HepG2 (cell line): ENCODE measurements around the gene SLC11A1. TPM values are rescaled to one million over a fixed set of nuclear protein-coding genes. Genes with fewer than 3 reads are reported as not detected.

ENCODE experiments used
- DR1 ChIP-seq: sonication (generic); formaldehyde crosslinking; IDR thresholded peaks from 2 replicates; pipeline ENCODE4 v1.8.0; 2021; ENCODE audit warnings: mild to moderate bottlenecking, missing genetic modification reagents, inconsistent platforms
- EHMT2 ChIP-seq: fragments of 200-600 bp; sonication (generic); IDR thresholded peaks from 2 replicates; pipeline ENCODE4 v1.7.0; 2017; ENCODE audit warnings: antibody characterized with exemption, low read depth, low read length, borderline replicate concordance
- FOXM1 ChIP-seq: sonication (generic); formaldehyde crosslinking; IDR thresholded peaks from 2 replicates; pipeline ENCODE4 v1.5.0; 2020; ENCODE audit warnings: missing genetic modification reagents
- KLF11 ChIP-seq: IDR thresholded peaks from 2 replicates; pipeline ENCODE4 v1.6.1; 2016; ENCODE audit warnings: missing compliant biosample characterization
- NBN ChIP-seq: fragments of 450-650 bp; conservative IDR thresholded peaks from 2 replicates; pipeline ENCODE4 v1.6.1; 2017
- NR2C2 ChIP-seq: sonication (generic); formaldehyde crosslinking; IDR thresholded peaks from 2 replicates; pipeline ENCODE4 v1.4.0; 2020; ENCODE audit warnings: missing genetic modification reagents, mild to moderate bottlenecking, moderate library complexity, borderline replicate concordance
- PITX1 ChIP-seq: sonication (generic); formaldehyde crosslinking; IDR thresholded peaks from 2 replicates; pipeline ENCODE4 v1.5.1; 2020; ENCODE audit warnings: mild to moderate bottlenecking, missing genetic modification reagents
- RNF2 ChIP-seq: fragments of 450-650 bp; conservative IDR thresholded peaks from 2 replicates; pipeline ENCODE4 v1.6.1; 2016; ENCODE audit warnings: low read depth
- SATB2 ChIP-seq: sonication (generic); formaldehyde crosslinking; IDR thresholded peaks from 2 replicates; pipeline ENCODE4 v1.5.0; 2020; ENCODE audit warnings: missing genetic modification reagents
- STAT5B ChIP-seq: sonication (generic); formaldehyde crosslinking; IDR thresholded peaks from 2 replicates; pipeline ENCODE4 v1.4.0; 2020; ENCODE audit warnings: missing genetic modification reagents
- ZNF446 ChIP-seq: sonication (generic); formaldehyde crosslinking; IDR thresholded peaks from 2 replicates; pipeline ENCODE4 v1.5.0; 2020; ENCODE audit warnings: mild to moderate bottlenecking, missing genetic modification reagents
- ZNF713 ChIP-seq: sonication (generic); formaldehyde crosslinking; IDR thresholded peaks from 2 replicates; pipeline ENCODE4 v1.4.0; 2020; ENCODE audit warnings: mild to moderate bottlenecking, missing genetic modification reagents
- ZNF790 ChIP-seq: sonication (generic); formaldehyde crosslinking; IDR thresholded peaks from 2 replicates; pipeline ENCODE4 v1.8.0; 2022; ENCODE audit warnings: missing genetic modification reagents, mild to moderate bottlenecking, borderline replicate concordance
- polyA plus RNA-seq, 8 experiments: library from polyadenylated mRNA; depleted of rRNA in 3 of 8; stranded (reverse) in 7 of 8; unstranded in 1 of 8; fragments of >200 nt; fragmentation: Illumina TruSeq in 4 of 8; extraction: Trizol in 4 of 8; gene quantifications; 2 replicates each; pipeline versions ENCODE4 v1.2.1 to v1.2.3, GENCODE V29; 2011 to 2016; ENCODE audit warnings: low read depth in 4 of 8, missing spikeins in 1 of 8, mixed read lengths in 1 of 8; ENCODE audit not compliant: insufficient read depth in 1 of 8
- total RNA-seq, 5 experiments: library from RNA; depleted of rRNA; stranded (reverse); fragments of >200 nt; fragmentation: Illumina TruSeq; extraction: Trizol; gene quantifications; 2 replicates each; pipeline ENCODE4 v1.2.3, GENCODE V29; 2016; ENCODE audit warnings: low read depth in 1 of 5
- TF ChIP-seq, protein P1 (sequence below): sonication (generic); formaldehyde crosslinking; IDR thresholded peaks from 2 replicates; pipeline ENCODE4 v1.5.0; 2020; ENCODE audit warnings: mild to moderate bottlenecking, missing genetic modification reagents, borderline replicate concordance
- TF ChIP-seq, protein P2 (sequence below): sonication (generic); formaldehyde crosslinking; IDR thresholded peaks from 2 replicates; pipeline ENCODE4 v1.4.0; 2020; ENCODE audit warnings: missing genetic modification reagents, mild to moderate bottlenecking, borderline replicate concordance
- TF ChIP-seq, protein P3 (sequence below): sonication (generic); formaldehyde crosslinking; IDR thresholded peaks from 2 replicates; pipeline ENCODE4 v1.5.0; 2020; ENCODE audit warnings: mild to moderate bottlenecking, missing genetic modification reagents
- TF ChIP-seq, protein P4 (sequence below): sonication (generic); formaldehyde crosslinking; IDR thresholded peaks from 2 replicates; pipeline ENCODE4 v1.4.0; 2020; ENCODE audit warnings: mild to moderate bottlenecking, missing genetic modification reagents

The SLC11A1 gene
- total and polyA plus RNA-seq, 2 of the 13 experiments (the other 11 are each of a cell fraction or from before 2014, with no cell fraction given): 0.33 to 2.3 TPM

DNA sequence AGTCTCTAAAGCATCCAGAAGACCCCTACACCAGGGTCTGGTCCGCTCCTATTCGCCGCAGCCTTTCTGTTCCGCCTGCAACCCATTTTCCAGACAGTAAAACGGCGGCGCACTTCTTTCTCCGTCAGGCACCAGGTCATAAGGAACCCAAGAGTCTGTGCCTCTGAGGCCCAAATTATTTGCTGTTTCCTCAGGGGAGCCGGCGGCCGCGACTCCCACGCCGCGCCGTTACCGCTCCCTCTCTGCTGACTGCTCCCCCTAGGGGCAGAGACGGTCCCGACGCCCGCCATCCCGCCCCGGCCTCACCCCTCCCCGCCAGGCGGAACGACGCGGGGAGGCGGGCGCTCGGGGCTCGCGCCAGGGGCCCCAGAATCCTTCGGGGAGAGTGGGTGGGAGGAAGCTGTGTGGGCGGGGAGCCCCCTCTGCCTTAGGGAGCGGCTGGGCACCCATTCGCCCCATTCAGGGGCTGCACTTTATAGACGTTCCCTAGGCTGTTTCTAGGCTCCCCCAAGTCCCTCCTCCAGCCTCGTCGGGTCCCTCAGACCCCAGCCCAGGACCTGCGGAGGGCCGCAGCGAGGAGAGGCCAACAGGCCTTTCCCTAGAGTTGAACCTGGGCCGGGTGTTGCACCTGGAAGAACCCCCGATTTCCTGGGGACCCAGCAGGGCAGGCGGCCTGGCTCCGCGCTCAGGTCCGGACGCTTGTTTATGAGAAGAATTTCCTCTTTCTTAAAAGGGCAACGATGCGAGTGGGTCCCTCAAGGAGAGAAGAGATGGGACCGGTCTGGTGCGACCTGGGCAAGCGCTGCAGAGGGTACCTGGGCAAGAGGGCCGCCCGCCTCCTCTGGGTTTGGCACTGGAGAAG, 14.0 kb downstream of the SLC11A1 start (continued):
- TF ChIP-seq, protein P1, sequence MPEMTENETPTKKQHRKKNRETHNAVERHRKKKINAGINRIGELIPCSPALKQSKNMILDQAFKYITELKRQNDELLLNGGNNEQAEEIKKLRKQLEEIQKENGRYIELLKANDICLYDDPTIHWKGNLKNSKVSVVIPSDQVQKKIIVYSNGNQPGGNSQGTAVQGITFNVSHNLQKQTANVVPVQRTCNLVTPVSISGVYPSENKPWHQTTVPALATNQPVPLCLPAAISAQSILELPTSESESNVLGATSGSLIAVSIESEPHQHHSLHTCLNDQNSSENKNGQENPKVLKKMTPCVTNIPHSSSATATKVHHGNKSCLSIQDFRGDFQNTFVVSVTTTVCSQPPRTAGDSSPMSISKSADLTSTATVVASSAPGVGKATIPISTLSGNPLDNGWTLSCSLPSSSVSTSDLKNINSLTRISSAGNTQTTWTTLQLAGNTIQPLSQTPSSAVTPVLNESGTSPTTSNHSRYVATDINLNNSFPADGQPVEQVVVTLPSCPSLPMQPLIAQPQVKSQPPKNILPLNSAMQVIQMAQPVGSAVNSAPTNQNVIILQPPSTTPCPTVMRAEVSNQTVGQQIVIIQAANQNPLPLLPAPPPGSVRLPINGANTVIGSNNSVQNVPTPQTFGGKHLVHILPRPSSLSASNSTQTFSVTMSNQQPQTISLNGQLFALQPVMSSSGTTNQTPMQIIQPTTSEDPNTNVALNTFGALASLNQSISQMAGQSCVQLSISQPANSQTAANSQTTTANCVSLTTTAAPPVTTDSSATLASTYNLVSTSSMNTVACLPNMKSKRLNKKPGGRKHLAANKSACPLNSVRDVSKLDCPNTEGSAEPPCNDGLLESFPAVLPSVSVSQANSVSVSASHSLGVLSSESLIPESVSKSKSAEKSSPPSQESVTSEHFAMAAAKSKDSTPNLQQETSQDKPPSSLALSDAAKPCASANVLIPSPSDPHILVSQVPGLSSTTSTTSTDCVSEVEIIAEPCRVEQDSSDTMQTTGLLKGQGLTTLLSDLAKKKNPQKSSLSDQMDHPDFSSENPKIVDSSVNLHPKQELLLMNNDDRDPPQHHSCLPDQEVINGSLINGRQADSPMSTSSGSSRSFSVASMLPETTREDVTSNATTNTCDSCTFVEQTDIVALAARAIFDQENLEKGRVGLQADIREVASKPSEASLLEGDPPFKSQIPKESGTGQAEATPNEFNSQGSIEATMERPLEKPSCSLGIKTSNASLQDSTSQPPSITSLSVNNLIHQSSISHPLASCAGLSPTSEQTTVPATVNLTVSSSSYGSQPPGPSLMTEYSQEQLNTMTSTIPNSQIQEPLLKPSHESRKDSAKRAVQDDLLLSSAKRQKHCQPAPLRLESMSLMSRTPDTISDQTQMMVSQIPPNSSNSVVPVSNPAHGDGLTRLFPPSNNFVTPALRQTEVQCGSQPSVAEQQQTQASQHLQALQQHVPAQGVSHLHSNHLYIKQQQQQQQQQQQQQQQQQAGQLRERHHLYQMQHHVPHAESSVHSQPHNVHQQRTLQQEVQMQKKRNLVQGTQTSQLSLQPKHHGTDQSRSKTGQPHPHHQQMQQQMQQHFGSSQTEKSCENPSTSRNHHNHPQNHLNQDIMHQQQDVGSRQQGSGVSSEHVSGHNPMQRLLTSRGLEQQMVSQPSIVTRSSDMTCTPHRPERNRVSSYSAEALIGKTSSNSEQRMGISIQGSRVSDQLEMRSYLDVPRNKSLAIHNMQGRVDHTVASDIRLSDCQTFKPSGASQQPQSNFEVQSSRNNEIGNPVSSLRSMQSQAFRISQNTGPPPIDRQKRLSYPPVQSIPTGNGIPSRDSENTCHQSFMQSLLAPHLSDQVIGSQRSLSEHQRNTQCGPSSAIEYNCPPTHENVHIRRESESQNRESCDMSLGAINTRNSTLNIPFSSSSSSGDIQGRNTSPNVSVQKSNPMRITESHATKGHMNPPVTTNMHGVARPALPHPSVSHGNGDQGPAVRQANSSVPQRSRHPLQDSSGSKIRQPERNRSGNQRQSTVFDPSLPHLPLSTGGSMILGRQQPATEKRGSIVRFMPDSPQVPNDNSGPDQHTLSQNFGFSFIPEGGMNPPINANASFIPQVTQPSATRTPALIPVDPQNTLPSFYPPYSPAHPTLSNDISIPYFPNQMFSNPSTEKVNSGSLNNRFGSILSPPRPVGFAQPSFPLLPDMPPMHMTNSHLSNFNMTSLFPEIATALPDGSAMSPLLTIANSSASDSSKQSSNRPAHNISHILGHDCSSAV (CRISPR knock-in tag): no peak
- TF ChIP-seq ZNF446 (CRISPR knock-in tag): peak; percentile 55
- TF ChIP-seq PITX1 (CRISPR knock-in tag): peak; percentile 90
- TF ChIP-seq NR2C2: peak; percentile 77
- no peak for TF ChIP-seq EHMT2
- TF ChIP-seq FOXM1: no peak
- TF ChIP-seq, protein P2, sequence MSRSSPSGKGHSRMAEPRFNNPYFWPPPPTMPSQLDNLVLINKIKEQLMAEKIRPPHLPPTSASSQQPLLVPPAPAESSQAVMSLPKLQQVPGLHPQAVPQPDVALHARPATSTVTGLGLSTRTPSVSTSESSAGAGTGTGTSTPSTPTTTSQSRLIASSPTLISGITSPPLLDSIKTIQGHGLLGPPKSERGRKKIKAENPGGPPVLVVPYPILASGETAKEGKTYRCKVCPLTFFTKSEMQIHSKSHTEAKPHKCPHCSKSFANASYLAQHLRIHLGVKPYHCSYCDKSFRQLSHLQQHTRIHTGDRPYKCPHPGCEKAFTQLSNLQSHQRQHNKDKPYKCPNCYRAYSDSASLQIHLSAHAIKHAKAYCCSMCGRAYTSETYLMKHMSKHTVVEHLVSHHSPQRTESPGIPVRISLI (CRISPR knock-in tag): peak; percentile 74; the same call in 1 of the 2 replicates
- peak; percentile 44; the same call in 1 of the 2 replicates for TF ChIP-seq RNF2
- TF ChIP-seq ZNF713 (CRISPR knock-in tag): no peak
- TF ChIP-seq DR1 (CRISPR knock-in tag): peak; percentile 53; the same call in 1 of the 2 replicates
- TF ChIP-seq NBN: no peak
- TF ChIP-seq ZNF790 (CRISPR knock-in tag): peak; percentile 93
- TF ChIP-seq SATB2 (CRISPR knock-in tag): peak; percentile 88; the same call in 1 of the 2 replicates
- TF ChIP-seq STAT5B (CRISPR knock-in tag): no peak
- TF ChIP-seq, protein P3, sequence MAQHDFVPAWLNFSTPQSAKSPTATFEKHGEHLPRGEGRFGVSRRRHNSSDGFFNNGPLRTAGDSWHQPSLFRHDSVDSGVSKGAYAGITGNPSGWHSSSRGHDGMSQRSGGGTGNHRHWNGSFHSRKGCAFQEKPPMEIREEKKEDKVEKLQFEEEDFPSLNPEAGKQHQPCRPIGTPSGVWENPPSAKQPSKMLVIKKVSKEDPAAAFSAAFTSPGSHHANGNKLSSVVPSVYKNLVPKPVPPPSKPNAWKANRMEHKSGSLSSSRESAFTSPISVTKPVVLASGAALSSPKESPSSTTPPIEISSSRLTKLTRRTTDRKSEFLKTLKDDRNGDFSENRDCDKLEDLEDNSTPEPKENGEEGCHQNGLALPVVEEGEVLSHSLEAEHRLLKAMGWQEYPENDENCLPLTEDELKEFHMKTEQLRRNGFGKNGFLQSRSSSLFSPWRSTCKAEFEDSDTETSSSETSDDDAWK (CRISPR knock-in tag): no peak
- TF ChIP-seq KLF11 (CRISPR knock-in tag): peak; percentile 16; the same call in 1 of the 2 replicates
- TF ChIP-seq, protein P4, sequence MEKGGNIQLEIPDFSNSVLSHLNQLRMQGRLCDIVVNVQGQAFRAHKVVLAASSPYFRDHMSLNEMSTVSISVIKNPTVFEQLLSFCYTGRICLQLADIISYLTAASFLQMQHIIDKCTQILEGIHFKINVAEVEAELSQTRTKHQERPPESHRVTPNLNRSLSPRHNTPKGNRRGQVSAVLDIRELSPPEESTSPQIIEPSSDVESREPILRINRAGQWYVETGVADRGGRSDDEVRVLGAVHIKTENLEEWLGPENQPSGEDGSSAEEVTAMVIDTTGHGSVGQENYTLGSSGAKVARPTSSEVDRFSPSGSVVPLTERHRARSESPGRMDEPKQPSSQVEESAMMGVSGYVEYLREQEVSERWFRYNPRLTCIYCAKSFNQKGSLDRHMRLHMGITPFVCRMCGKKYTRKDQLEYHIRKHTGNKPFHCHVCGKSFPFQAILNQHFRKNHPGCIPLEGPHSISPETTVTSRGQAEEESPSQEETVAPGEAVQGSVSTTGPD (CRISPR knock-in tag): 0 out of 2 replicates have a peak, but pooled peaks have one; percentile 40
